Mesothelial cell of epicardium (in vitro differentiated cells): ENCODE measurements around the gene AKAP5. TPM values are rescaled to one million over a fixed set of nuclear protein-coding genes. Genes with fewer than 3 reads are reported as not detected.

Experiments
- DNase-seq, 2 experiments: peaks; one replicate each; pipeline ENCODE4 v3.0.0; 2021; ENCODE audit warnings: low spot score in 2 of 2; ENCODE audit not compliant: unreplicated experiment in 2 of 2
- H3K27ac Mint-ChIP-seq: 2 replicates; pipeline ENCODE4 v1.8.0; 2021; ENCODE audit warnings: mixed read lengths
- H3K27me3 Mint-ChIP-seq: 2 replicates; pipeline ENCODE4 v1.8.0; 2021; ENCODE audit warnings: low read depth, mixed read lengths
- H3K36me3 Mint-ChIP-seq: 2 replicates; pipeline ENCODE4 v1.8.0; 2021; ENCODE audit warnings: mixed read lengths
- H3K4me1 Mint-ChIP-seq: 2 replicates; pipeline ENCODE4 v1.8.0; 2021; ENCODE audit warnings: mixed read lengths
- H3K4me3 Mint-ChIP-seq: 2 replicates; pipeline ENCODE4 v1.8.0; 2021; ENCODE audit warnings: mild to moderate bottlenecking, moderate library complexity, mixed read lengths
- H3K9me3 Mint-ChIP-seq: 2 replicates; pipeline ENCODE4 v1.8.0; 2021; ENCODE audit warnings: mixed read lengths
- CTCF ChIP-seq: fragments of 200-600 bp; sonication (generic); IDR thresholded peaks from one replicate; pipeline ENCODE4 v1.5.0; 2021; ENCODE audit warnings: antibody characterized with exemption; ENCODE audit not compliant: unreplicated experiment
- total RNA-seq: library from RNA; stranded (reverse); gene quantifications from 3 replicates; pipeline ENCODE4 v1.2.1, GENCODE V29; 2021

The AKAP5 gene
- total RNA-seq, 1 donor from 2014 or later = 2.1 TPM

GRCh38 chr14:64438181-64438841, 27.0 kb upstream of the AKAP5 start:
- TF ChIP-seq CTCF = no peak
- H3K27me3 Mint-ChIP-seq = no peaks in the 10 kb centered on the region
- peaks cover 8% of the 10 kb centered on the region for H3K4me1 Mint-ChIP-seq
- no peak overlapping the region for H3K4me3 Mint-ChIP-seq
- peaks cover 37% of the 10 kb centered on the region for H3K36me3 Mint-ChIP-seq
- H3K9me3 Mint-ChIP-seq = no peaks in the 10 kb centered on the region
- DNase-seq = no peak
- H3K27ac Mint-ChIP-seq = peak overlapping the region; percentile 57

DNA sequence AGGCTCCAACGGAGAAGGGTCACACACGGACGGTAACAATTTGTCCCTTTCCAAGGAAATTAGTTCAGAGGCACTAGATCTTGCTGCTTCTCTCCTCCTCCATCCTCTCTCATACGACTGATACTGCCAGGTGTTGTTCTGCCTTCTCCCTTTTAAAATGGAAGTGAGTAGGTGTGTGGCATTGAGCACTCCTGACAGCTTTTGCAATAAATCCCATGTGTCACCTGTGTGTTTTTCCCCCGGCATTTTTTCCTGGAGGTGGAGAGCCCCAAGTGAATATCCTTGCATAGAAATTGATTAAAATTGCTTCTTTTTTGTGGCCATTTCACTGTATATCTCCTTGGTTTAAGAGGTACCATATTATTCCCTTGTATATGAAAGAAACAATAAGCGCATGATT, 26.2 kb upstream of the AKAP5 start:
- peaks cover 8% of the 10 kb centered on the region for H3K4me1 Mint-ChIP-seq
- H3K9me3 Mint-ChIP-seq = no peaks in the 10 kb centered on the region
- DNase-seq = no peak
- TF ChIP-seq CTCF = no peak
- peaks cover 40% of the 10 kb centered on the region for H3K36me3 Mint-ChIP-seq
- H3K27ac Mint-ChIP-seq = peak overlapping the region; percentile 22
- H3K4me3 Mint-ChIP-seq = no peak overlapping the region
- no peaks in the 10 kb centered on the region for H3K27me3 Mint-ChIP-seq

DNA sequence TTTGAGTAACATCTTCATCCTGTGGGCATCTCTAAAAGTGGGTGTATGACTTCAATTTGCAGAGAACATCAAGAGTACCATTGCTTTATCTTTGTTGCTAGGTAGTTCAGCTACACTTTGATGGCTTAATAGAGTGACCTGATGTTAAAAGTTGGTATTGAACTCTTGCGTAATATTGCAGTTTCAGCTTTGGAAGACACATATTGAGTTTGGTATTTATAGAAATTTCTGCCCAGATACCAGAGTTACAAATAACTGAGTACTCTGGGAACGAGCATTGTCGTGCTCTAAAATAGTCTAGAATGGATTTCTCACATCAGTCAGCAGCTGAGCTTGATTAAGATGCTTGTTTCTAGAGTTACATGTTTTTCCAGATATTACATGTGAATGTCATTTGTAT, 24.8 kb upstream of the AKAP5 start:
- no peaks in the 10 kb centered on the region for H3K27me3 Mint-ChIP-seq
- H3K4me3 Mint-ChIP-seq = no peak overlapping the region
- DNase-seq = no peak
- no peaks in the 10 kb centered on the region for H3K9me3 Mint-ChIP-seq
- H3K36me3 Mint-ChIP-seq = peaks cover 40% of the 10 kb centered on the region
- peaks cover 18% of the 10 kb centered on the region for H3K4me1 Mint-ChIP-seq
- no peak overlapping the region for H3K27ac Mint-ChIP-seq
- no peak for TF ChIP-seq CTCF

- H3K27ac Mint-ChIP-seq = no peak overlapping the region
- no peak for DNase-seq
- no peaks in the 10 kb centered on the region for H3K9me3 Mint-ChIP-seq
- TF ChIP-seq CTCF = no peak
- peaks cover 38% of the 10 kb centered on the region for H3K36me3 Mint-ChIP-seq
- H3K4me3 Mint-ChIP-seq = no peak overlapping the region
- H3K27me3 Mint-ChIP-seq = no peaks in the 10 kb centered on the region
- peaks cover 24% of the 10 kb centered on the region for H3K4me1 Mint-ChIP-seq
Observed at GRCh38 chr14:64442300-64442988, 22.9 kb upstream of the AKAP5 start.

DNA sequence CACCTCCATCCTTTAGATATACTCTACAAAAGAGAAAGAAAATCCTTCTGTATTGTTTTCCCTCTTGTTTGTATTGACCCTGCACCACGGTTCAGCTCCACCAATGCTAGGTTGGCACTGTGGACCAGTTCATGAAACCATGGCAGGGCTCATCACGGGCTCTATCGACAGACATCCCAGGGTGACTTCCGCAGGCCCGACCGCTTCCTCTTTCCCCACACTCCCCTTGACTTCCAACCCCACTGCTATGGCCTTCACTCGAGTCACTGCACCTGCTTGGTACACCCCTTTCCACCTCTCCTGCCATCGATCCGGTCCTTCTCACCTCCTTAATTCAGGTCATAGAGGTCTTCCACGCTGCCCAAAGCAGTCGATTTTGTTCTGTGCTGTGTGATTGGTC, 21.2 kb upstream of the AKAP5 start:
- no peak overlapping the region for H3K27ac Mint-ChIP-seq
- H3K36me3 Mint-ChIP-seq = peaks cover 30% of the 10 kb centered on the region
- no peak for DNase-seq
- no peak for TF ChIP-seq CTCF
- H3K4me3 Mint-ChIP-seq = no peak overlapping the region
- no peaks in the 10 kb centered on the region for H3K9me3 Mint-ChIP-seq
- H3K4me1 Mint-ChIP-seq = peaks cover 25% of the 10 kb centered on the region
- no peaks in the 10 kb centered on the region for H3K27me3 Mint-ChIP-seq
